ENCODE results near the gene ZNF436.

Gene ZNF436

GRCh38 chr1:23369335-23370013 is at the start of gene ZNF436:
ZNF436 (minus strand) TSS chr1:23369836; CDS start chr1:23368005, 1,831 bp downstream.
- peak; percentile 57 for DNase-seq (ENCODE audit: low spot score)

GRCh38 chr1:23419180-23419579 is 49.5 kb upstream of the ZNF436 start:
- DNase-seq (ENCODE audit: low spot score): no peak

GRCh38 chr1:23417570-23417969 is 47.9 kb upstream of the ZNF436 start:
- no peak for DNase-seq (ENCODE audit: low spot score)

- no peak for DNase-seq (ENCODE audit: low spot score)
Measured at GRCh38 chr1:23416964-23417363, 47.3 kb upstream of the ZNF436 start.

- DNase-seq (ENCODE audit: low spot score): no peak
Measured at GRCh38 chr1:23408797-23409290, 39.2 kb upstream of the ZNF436 start.

GRCh38 chr1:23407016-23407630 is 37.5 kb upstream of the ZNF436 start:
- DNase-seq (ENCODE audit: low spot score): no peak

GRCh38 chr1:23405946-23406345 is 36.3 kb upstream of the ZNF436 start:
- no peak for DNase-seq (ENCODE audit: low spot score)

GRCh38 chr1:23403735-23404486 is 34.3 kb upstream of the ZNF436 start:
- DNase-seq (ENCODE audit: low spot score): peak; percentile 94

GRCh38 chr1:23403355-23403734 is 33.7 kb upstream of the ZNF436 start:
- no peak for DNase-seq (ENCODE audit: low spot score)

- DNase-seq (ENCODE audit: low spot score): peak; percentile 37
Measured at GRCh38 chr1:23403038-23403336, 33.4 kb upstream of the ZNF436 start.

- no peak for DNase-seq (ENCODE audit: low spot score)
Measured at GRCh38 chr1:23402286-23403037, 32.8 kb upstream of the ZNF436 start.

GRCh38 chr1:23401313-23401712 is 31.7 kb upstream of the ZNF436 start:
- DNase-seq (ENCODE audit: low spot score): no peak

GRCh38 chr1:23400324-23401114 is 30.9 kb upstream of the ZNF436 start:
- DNase-seq (ENCODE audit: low spot score): no peak

- DNase-seq (ENCODE audit: low spot score): no peak
Measured at GRCh38 chr1:23399229-23399628, 29.6 kb upstream of the ZNF436 start.

GRCh38 chr1:23397908-23398307 is 28.3 kb upstream of the ZNF436 start:
- no peak for DNase-seq (ENCODE audit: low spot score)

GRCh38 chr1:23396380-23396779 is 26.7 kb upstream of the ZNF436 start:
- DNase-seq (ENCODE audit: low spot score): no peak

- DNase-seq (ENCODE audit: low spot score): no peak
Measured at GRCh38 chr1:23395849-23396248, 26.2 kb upstream of the ZNF436 start.

GRCh38 chr1:23395154-23395724 is 25.6 kb upstream of the ZNF436 start:
- DNase-seq (ENCODE audit: low spot score): no peak

GRCh38 chr1:23394684-23395083 is 25.0 kb upstream of the ZNF436 start:
- no peak for DNase-seq (ENCODE audit: low spot score)

GRCh38 chr1:23394181-23394580 is 24.5 kb upstream of the ZNF436 start:
- no peak for DNase-seq (ENCODE audit: low spot score)

GRCh38 chr1:23393706-23394105 is 24.1 kb upstream of the ZNF436 start:
- no peak for DNase-seq (ENCODE audit: low spot score)

All from LoVo (cell line).